Liver (tissue), 9 donors: Measurements from ENCODE around the gene MYCL. TPM values are rescaled to one million over a fixed set of nuclear protein-coding genes. Genes with fewer than 3 reads are reported as not detected.
A peak's percentile ranks its signal among the peaks of the same experiment; 100 is the strongest.

ENCODE experiments used
- DNase-seq: peaks from one replicate; pipeline ENCODE4 v3.0.0-alpha.2; 2017; ENCODE audit warnings: low spot score
- H3K27ac ChIP-seq, 2 donors: one replicate each; pipeline ENCODE4 v1.7.0; 2013; ENCODE audit warnings: inconsistent platforms in 2 of 2, low read length in 2 of 2, control low read depth in 1 of 2, low read depth in 1 of 2, mild to moderate bottlenecking in 1 of 2
- H3K27me3 ChIP-seq, 4 donors: one replicate each; pipeline versions ENCODE4 v1.6.1 to v1.7.0; 2013; ENCODE audit warnings: low read length in 3 of 4, inconsistent platforms in 1 of 4, mild to moderate bottlenecking in 1 of 4, moderate library complexity in 1 of 4; ENCODE audit not compliant: control insufficient read depth in 4 of 4, insufficient read depth in 4 of 4
- H3K36me3 ChIP-seq, 4 donors: one replicate each; pipeline versions ENCODE4 v1.6.1 to v1.7.0; 2013; ENCODE audit warnings: low read length in 3 of 4, mild to moderate bottlenecking in 3 of 4, low read depth in 1 of 4, moderate library complexity in 1 of 4; ENCODE audit not compliant: control insufficient read depth in 4 of 4, insufficient read depth in 3 of 4
- H3K4me1 ChIP-seq, 4 donors: one replicate each; pipeline versions ENCODE4 v1.6.1 to v1.7.0; 2013; ENCODE audit warnings: low read length in 3 of 4, mild to moderate bottlenecking in 3 of 4, moderate library complexity in 1 of 4; ENCODE audit not compliant: control insufficient read depth in 4 of 4, insufficient read depth in 4 of 4
- H3K4me3 ChIP-seq, 3 donors: one replicate each; pipeline versions ENCODE4 v1.6.1 to v1.7.0; 2013; ENCODE audit warnings: low read length in 3 of 3, control low read depth in 1 of 3, low read depth in 1 of 3, mild to moderate bottlenecking in 1 of 3
- H3K9ac ChIP-seq, 2 donors: one replicate each; pipeline ENCODE4 v1.7.0; 2013; ENCODE audit warnings: low read length in 2 of 2, mild to moderate bottlenecking in 2 of 2, moderate library complexity in 2 of 2, control low read depth in 1 of 2, low read depth in 1 of 2
- H3K9me3 ChIP-seq, 4 donors: one replicate each; pipeline versions ENCODE4 v1.6.1 to v1.7.0; 2013; ENCODE audit warnings: low read length in 3 of 4; ENCODE audit not compliant: control insufficient read depth in 4 of 4
- FOXA1 ChIP-seq: IDR thresholded peaks from 2 replicates; pipeline ENCODE4 v1.6.1; 2016; ENCODE audit warnings: antibody characterized with exemption
- HNF4A ChIP-seq, 2 donors: conservative IDR thresholded peaks; 2 replicates each; pipeline ENCODE4 v1.6.1; 2016; ENCODE audit warnings: antibody characterized with exemption in 2 of 2, mild to moderate bottlenecking in 2 of 2
- HNF4G ChIP-seq: IDR thresholded peaks from 2 replicates; pipeline ENCODE4 v1.6.1; 2016; ENCODE audit warnings: antibody characterized with exemption
- JUND ChIP-seq, 2 donors: IDR thresholded peaks; 2 replicates each; pipeline ENCODE4 v1.6.1; 2016; ENCODE audit warnings: antibody characterized with exemption in 2 of 2
- NR2F2 ChIP-seq: IDR thresholded peaks from 2 replicates; pipeline ENCODE4 v1.6.1; 2016; ENCODE audit warnings: antibody characterized with exemption
- RAD21 ChIP-seq, 2 donors: IDR thresholded peaks; 2 replicates each; pipeline ENCODE4 v1.6.1; 2016; ENCODE audit warnings: antibody characterized with exemption in 2 of 2, mild to moderate bottlenecking in 2 of 2
- RXRA ChIP-seq, 2 donors: IDR thresholded peaks; 2 replicates each; pipeline ENCODE4 v1.6.1; 2017 to 2018; ENCODE audit warnings: antibody characterized with exemption in 2 of 2, mild to moderate bottlenecking in 1 of 2
- SP1 ChIP-seq: IDR thresholded peaks from 2 replicates; pipeline ENCODE4 v1.6.1; 2018; ENCODE audit warnings: antibody characterized with exemption, mild to moderate bottlenecking
- TAF1 ChIP-seq: conservative IDR thresholded peaks from 2 replicates; pipeline ENCODE4 v1.6.1; 2016; ENCODE audit warnings: antibody characterized with exemption, mild to moderate bottlenecking
- YY1 ChIP-seq: IDR thresholded peaks from 2 replicates; pipeline ENCODE4 v1.6.1; 2016; ENCODE audit warnings: antibody characterized with exemption, mild to moderate bottlenecking
- WGBS: extraction: QIAGEN DNeasy Blood & Tissue Kit; methylation state at CpG from one replicate; pipeline ENCODE4 v1.1.7; 2013; 5-methylcytosine and 5-hydroxymethylcytosine counted together
- polyA plus RNA-seq, 2 donors: library from polyadenylated mRNA; stranded (reverse) in 1 of 2; unstranded in 1 of 2; fragments of 200-250 nt in 1 of 2; fragments of >200 nt in 1 of 2; fragmentation: Nextera tagmentation in 1 of 2; extraction: Ambion mirVana in 1 of 2; gene quantifications; one replicate each; pipeline versions ENCODE4 v1.2.1 to v1.2.3, GENCODE V29; 2013 to 2015
- total RNA-seq, 2 donors: library from RNA; depleted of rRNA; stranded (reverse); fragments of >200 nt; gene quantifications; one replicate each; pipeline ENCODE4 v1.2.3, GENCODE V29; 2014
- TF ChIP-seq, protein P1 (sequence below): IDR thresholded peaks from 2 replicates; pipeline ENCODE4 v1.6.1; 2016; ENCODE audit warnings: antibody characterized with exemption
- TF ChIP-seq, protein P2 (sequence below): IDR thresholded peaks from 2 replicates; pipeline ENCODE4 v1.6.1; 2016; ENCODE audit warnings: antibody characterized with exemption, mild to moderate bottlenecking
- TF ChIP-seq, protein P3 (sequence below): IDR thresholded peaks from 2 replicates; pipeline ENCODE4 v1.6.1; 2016; ENCODE audit warnings: antibody characterized with exemption
- TF ChIP-seq, protein P4 (sequence below): IDR thresholded peaks from 2 replicates; pipeline ENCODE4 v1.6.1; 2016; ENCODE audit warnings: antibody characterized with exemption
- TF ChIP-seq, protein P5 (sequence below): fragments of 150-350 bp; IDR thresholded peaks from 2 replicates; pipeline ENCODE4 v1.5.1; 2017; ENCODE audit warnings: improper control_type of control experiment, low read depth, low read length; ENCODE audit not compliant: missing input control
- donor health status: healthy.
- donor health status: healthy.
- donor health status: healthy.
- donor health status: healthy.
- donor health status: healthy.

Gene MYCL
- total and polyA plus RNA-seq, 4 donors = 1.8 to 6.6 (median 2.5) TPM

DNA sequence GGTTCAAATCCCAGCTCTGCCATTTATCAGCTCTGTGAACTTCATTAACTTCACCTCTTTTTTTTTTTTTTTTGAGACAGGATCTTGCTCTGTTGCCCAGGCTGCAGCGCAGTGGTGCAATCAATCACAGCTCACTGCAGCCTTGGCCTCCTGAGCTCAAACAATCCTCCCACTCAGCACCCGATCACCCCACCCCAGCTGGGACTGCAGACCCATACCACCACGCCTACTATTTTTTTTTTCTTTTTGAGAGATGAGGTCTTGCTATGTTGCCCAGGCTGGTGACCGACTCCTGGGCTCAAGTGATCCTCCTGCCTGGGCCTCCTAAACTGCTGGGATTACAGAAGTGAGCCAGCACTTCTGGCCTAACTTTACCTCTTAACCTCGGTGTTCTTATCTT is 16.2 kb downstream of the MYCL start:
- no peaks in the 10 kb centered on the region for H3K9me3 ChIP-seq
- TF ChIP-seq, protein P1, sequence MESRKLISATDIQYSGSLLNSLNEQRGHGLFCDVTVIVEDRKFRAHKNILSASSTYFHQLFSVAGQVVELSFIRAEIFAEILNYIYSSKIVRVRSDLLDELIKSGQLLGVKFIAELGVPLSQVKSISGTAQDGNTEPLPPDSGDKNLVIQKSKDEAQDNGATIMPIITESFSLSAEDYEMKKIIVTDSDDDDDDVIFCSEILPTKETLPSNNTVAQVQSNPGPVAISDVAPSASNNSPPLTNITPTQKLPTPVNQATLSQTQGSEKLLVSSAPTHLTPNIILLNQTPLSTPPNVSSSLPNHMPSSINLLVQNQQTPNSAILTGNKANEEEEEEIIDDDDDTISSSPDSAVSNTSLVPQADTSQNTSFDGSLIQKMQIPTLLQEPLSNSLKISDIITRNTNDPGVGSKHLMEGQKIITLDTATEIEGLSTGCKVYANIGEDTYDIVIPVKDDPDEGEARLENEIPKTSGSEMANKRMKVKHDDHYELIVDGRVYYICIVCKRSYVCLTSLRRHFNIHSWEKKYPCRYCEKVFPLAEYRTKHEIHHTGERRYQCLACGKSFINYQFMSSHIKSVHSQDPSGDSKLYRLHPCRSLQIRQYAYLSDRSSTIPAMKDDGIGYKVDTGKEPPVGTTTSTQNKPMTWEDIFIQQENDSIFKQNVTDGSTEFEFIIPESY = no peak
- TF ChIP-seq, protein P2, sequence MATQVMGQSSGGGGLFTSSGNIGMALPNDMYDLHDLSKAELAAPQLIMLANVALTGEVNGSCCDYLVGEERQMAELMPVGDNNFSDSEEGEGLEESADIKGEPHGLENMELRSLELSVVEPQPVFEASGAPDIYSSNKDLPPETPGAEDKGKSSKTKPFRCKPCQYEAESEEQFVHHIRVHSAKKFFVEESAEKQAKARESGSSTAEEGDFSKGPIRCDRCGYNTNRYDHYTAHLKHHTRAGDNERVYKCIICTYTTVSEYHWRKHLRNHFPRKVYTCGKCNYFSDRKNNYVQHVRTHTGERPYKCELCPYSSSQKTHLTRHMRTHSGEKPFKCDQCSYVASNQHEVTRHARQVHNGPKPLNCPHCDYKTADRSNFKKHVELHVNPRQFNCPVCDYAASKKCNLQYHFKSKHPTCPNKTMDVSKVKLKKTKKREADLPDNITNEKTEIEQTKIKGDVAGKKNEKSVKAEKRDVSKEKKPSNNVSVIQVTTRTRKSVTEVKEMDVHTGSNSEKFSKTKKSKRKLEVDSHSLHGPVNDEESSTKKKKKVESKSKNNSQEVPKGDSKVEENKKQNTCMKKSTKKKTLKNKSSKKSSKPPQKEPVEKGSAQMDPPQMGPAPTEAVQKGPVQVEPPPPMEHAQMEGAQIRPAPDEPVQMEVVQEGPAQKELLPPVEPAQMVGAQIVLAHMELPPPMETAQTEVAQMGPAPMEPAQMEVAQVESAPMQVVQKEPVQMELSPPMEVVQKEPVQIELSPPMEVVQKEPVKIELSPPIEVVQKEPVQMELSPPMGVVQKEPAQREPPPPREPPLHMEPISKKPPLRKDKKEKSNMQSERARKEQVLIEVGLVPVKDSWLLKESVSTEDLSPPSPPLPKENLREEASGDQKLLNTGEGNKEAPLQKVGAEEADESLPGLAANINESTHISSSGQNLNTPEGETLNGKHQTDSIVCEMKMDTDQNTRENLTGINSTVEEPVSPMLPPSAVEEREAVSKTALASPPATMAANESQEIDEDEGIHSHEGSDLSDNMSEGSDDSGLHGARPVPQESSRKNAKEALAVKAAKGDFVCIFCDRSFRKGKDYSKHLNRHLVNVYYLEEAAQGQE = no peak
- no peak for TF ChIP-seq YY1
- TF ChIP-seq NR2F2 = no peak
- TF ChIP-seq, protein P3, sequence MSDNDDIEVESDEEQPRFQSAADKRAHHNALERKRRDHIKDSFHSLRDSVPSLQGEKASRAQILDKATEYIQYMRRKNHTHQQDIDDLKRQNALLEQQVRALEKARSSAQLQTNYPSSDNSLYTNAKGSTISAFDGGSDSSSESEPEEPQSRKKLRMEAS = no peak
- no peak for TF ChIP-seq RXRA (IDR thresholded peaks at IDR 0.05)
- H3K36me3 ChIP-seq = no peaks in the 10 kb centered on the region
- H3K27ac ChIP-seq = no peak overlapping the region
- H3K9ac ChIP-seq = no peak overlapping the region
- H3K27me3 ChIP-seq = no peaks in the 10 kb centered on the region
- no peak for DNase-seq
- no peak overlapping the region for H3K4me3 ChIP-seq
- peaks cover 3 to 14% (median 14%) of the 10 kb centered on the region in 4 donors for H3K4me1 ChIP-seq
- WGBS = 92% methylated on average over 5 of the region's 5 CpGs

DNA sequence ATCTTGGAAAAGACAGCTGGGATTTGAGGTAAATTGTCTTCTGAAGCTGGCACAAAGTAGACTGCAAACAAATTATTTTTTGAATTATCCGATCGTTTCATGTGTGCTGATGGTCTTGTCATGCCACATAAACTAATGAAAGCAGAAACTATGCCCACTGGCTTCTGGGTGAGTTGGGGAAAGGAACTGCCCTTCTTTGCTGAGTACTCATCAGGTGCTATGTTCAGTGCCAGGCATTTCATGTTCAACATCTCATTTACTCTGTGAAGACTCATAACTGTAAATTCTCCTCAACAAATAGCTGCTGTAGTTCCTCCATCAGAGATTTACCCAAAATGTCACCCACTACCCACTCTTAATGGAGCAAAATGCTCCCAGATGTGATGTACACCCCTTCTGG is 19.6 kb downstream of the MYCL start:
- Histone ChIP-seq H3K9ac (no peak overlapping the region), H3K27ac (no peak overlapping the region), H3K36me3 (no peaks in the 10 kb centered on the region), H3K4me1 (peaks cover 4 to 19% (median 14%) of the 10 kb centered on the region in 4 donors), H3K27me3 (no peaks in the 10 kb centered on the region), H3K4me3 (peak overlapping the region in 2 of 3 donors; percentile 89 to 99), H3K9me3 (no peaks in the 10 kb centered on the region)
- no peak for DNase-seq
- 88% methylated on average over 2 of the region's 2 CpGs for WGBS
- TF ChIP-seq, protein P2 = no peak
- no peak for TF ChIP-seq SP1
- no peak for TF ChIP-seq FOXA1
- TF ChIP-seq RXRA (IDR thresholded peaks at IDR 0.05) = no peak
- no peak for TF ChIP-seq HNF4A (conservative IDR thresholded peaks at IDR 0.05)
- TF ChIP-seq TAF1 = no peak
- TF ChIP-seq RAD21 (IDR thresholded peaks at IDR 0.05) = no peak
- no peak for TF ChIP-seq YY1
- no peak for TF ChIP-seq JUND (IDR thresholded peaks at IDR 0.05)
- TF ChIP-seq NR2F2 = no peak
- TF ChIP-seq, protein P4, sequence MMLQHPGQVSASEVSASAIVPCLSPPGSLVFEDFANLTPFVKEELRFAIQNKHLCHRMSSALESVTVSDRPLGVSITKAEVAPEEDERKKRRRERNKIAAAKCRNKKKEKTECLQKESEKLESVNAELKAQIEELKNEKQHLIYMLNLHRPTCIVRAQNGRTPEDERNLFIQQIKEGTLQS = no peak
- no peak for TF ChIP-seq HNF4G
- TF ChIP-seq, protein P5, sequence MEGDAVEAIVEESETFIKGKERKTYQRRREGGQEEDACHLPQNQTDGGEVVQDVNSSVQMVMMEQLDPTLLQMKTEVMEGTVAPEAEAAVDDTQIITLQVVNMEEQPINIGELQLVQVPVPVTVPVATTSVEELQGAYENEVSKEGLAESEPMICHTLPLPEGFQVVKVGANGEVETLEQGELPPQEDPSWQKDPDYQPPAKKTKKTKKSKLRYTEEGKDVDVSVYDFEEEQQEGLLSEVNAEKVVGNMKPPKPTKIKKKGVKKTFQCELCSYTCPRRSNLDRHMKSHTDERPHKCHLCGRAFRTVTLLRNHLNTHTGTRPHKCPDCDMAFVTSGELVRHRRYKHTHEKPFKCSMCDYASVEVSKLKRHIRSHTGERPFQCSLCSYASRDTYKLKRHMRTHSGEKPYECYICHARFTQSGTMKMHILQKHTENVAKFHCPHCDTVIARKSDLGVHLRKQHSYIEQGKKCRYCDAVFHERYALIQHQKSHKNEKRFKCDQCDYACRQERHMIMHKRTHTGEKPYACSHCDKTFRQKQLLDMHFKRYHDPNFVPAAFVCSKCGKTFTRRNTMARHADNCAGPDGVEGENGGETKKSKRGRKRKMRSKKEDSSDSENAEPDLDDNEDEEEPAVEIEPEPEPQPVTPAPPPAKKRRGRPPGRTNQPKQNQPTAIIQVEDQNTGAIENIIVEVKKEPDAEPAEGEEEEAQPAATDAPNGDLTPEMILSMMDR = no peak
